ENCODE results near the gene SPAG7. TPM values are rescaled to one million over a fixed set of nuclear protein-coding genes. Genes with fewer than 3 reads are reported as not detected.

The SPAG7 gene
- total RNA-seq: 53.2 and 56.7 TPM in 2 replicates

GRCh38 chr17:4967539-4968485 lies at the start of gene SPAG7:
SPAG7 (minus strand) TSS chr17:4967817; CDS start chr17:4967804, 13 bp downstream.

GRCh38 chr17:4997302-4998026 lies 29.8 kb upstream of the SPAG7 start, which contains the start of the genes INCA1 and KIF1C:
INCA1 (minus strand) TSS chr17:4997522; CDS start chr17:4994437, 3,085 bp downstream.
KIF1C (plus strand) TSS chr17:4997950; CDS start chr17:5000247, 2,297 bp downstream.

GRCh38 chr17:4986951-4987766 lies 19.5 kb upstream of the SPAG7 start, which contains the start of gene CAMTA2:
CAMTA2 (minus strand) TSS chr17:4987675; CDS start chr17:4986222, 1,453 bp downstream.

GRCh38 chr17:4950746-4951204 lies 16.8 kb downstream of the SPAG7 start, which contains the start of gene ENO3:
ENO3 (plus strand) TSS chr17:4951119; CDS start chr17:4951830, 711 bp downstream.

GRCh38 chr17:4948166-4948930 lies 19.3 kb downstream of the SPAG7 start, which contains the start of gene PFN1:
PFN1 (minus strand) TSS chr17:4948530; CDS start chr17:4948394, 136 bp downstream.

GRCh38 chr17:4939796-4940554 lies 27.6 kb downstream of the SPAG7 start, which contains the start of the genes RNF167 and SLC25A11:
RNF167 (plus strand) TSS chr17:4940268; CDS start chr17:4940910, 642 bp downstream.
SLC25A11 (minus strand) TSS chr17:4940046; CDS start chr17:4939910, 136 bp downstream.

GRCh38 chr17:4931963-4932362 lies 35.7 kb downstream of the SPAG7 start, which contains the start of gene GP1BA:
GP1BA (plus strand) TSS chr17:4932277; CDS start chr17:4932605, 328 bp downstream.

Other genes with a start within 250 kb of the SPAG7 start
- gene MED11, start 236.4 kb downstream of the SPAG7 start, total RNA-seq: 9.5 and 11.9 TPM in 2 replicates
- under 0.01 and 0.11 TPM in 2 replicates for gene ZMYND15, start 228.0 kb downstream of the SPAG7 start, total RNA-seq
- gene CXCL16, start 227.9 kb downstream of the SPAG7 start, total RNA-seq: 0.54 and 0.77 TPM in 2 replicates
- gene TM4SF5, start 195.9 kb downstream of the SPAG7 start, total RNA-seq: not detected in 2 replicates
- 0.22 and 0.95 TPM in 2 replicates for gene VMO1, start 181.5 kb downstream of the SPAG7 start, total RNA-seq
- not detected in 2 replicates for gene GLTPD2, start 178.9 kb downstream of the SPAG7 start, total RNA-seq
- gene PSMB6, start 171.7 kb downstream of the SPAG7 start, total RNA-seq: 164 and 200 TPM in 2 replicates
- gene PLD2, start 160.7 kb downstream of the SPAG7 start, total RNA-seq: 26.3 and 35.3 TPM in 2 replicates
- 25.5 and 31.3 TPM in 2 replicates for gene MINK1, start 134.5 kb downstream of the SPAG7 start, total RNA-seq
- 0.77 and 1.1 TPM in 2 replicates for gene C17orf107, start 68.3 kb downstream of the SPAG7 start, total RNA-seq
- gene CHRNE, start 64.7 kb downstream of the SPAG7 start, total RNA-seq: 0.86 and 5.7 TPM in 2 replicates
- gene GP1BA, start 35.5 kb downstream of the SPAG7 start, total RNA-seq: not detected in 2 replicates
- 45.4 and 50.1 TPM in 2 replicates for gene SLC25A11, start 27.8 kb downstream of the SPAG7 start, total RNA-seq
- 11.5 and 12.6 TPM in 2 replicates for gene RNF167, start 27.5 kb downstream of the SPAG7 start, total RNA-seq
- 304 and 331 TPM in 2 replicates for gene PFN1, start 19.3 kb downstream of the SPAG7 start, total RNA-seq
- gene ENO3, start 16.7 kb downstream of the SPAG7 start, total RNA-seq: 2.2 and 2.3 TPM in 2 replicates
- gene CAMTA2, start 19.9 kb upstream of the SPAG7 start, total RNA-seq: 3.0 and 3.9 TPM in 2 replicates
- 0.52 and 0.54 TPM in 2 replicates for gene INCA1, start 29.7 kb upstream of the SPAG7 start, total RNA-seq
- gene KIF1C, start 30.1 kb upstream of the SPAG7 start, total RNA-seq: 75.5 and 89.6 TPM in 2 replicates
- under 0.01 and 0.17 TPM in 2 replicates for gene SLC52A1, start 67.6 kb upstream of the SPAG7 start, total RNA-seq
- 0.65 and 1.6 TPM in 2 replicates for gene ZFP3, start 110.7 kb upstream of the SPAG7 start, total RNA-seq
- gene ZNF232, start 144.1 kb upstream of the SPAG7 start, total RNA-seq: 4.1 and 4.9 TPM in 2 replicates
- not detected in 2 replicates for gene USP6, start 148.2 kb upstream of the SPAG7 start, total RNA-seq
- 1.7 and 4.2 TPM in 2 replicates for gene ZNF594, start 224.1 kb upstream of the SPAG7 start, total RNA-seq